Ureter (tissue), 1 donor: Measurements from ENCODE around the gene MUS81. TPM values are rescaled to one million over a fixed set of nuclear protein-coding genes. Genes with fewer than 3 reads are reported as not detected.
A peak's percentile ranks its signal among the peaks of the same experiment; 100 is the strongest.
"Not testable (repeated sequence)": the region's sequence is repeated elsewhere in the genome, so short reads cannot be mapped to it uniquely, and the experiment has no call there.

ENCODE experiments used
- DNase-seq: peaks from one replicate; pipeline ENCODE4 v3.0.0-alpha.2; 2020; ENCODE audit warnings: low spot score
- total RNA-seq: library from RNA; stranded (reverse); gene quantifications from one replicate; pipeline ENCODE4 v1.2.4, GENCODE V29; 2023
- donor health status: DM: yes; HTN: yes; CAD: no.

MUS81 gene, protein sequence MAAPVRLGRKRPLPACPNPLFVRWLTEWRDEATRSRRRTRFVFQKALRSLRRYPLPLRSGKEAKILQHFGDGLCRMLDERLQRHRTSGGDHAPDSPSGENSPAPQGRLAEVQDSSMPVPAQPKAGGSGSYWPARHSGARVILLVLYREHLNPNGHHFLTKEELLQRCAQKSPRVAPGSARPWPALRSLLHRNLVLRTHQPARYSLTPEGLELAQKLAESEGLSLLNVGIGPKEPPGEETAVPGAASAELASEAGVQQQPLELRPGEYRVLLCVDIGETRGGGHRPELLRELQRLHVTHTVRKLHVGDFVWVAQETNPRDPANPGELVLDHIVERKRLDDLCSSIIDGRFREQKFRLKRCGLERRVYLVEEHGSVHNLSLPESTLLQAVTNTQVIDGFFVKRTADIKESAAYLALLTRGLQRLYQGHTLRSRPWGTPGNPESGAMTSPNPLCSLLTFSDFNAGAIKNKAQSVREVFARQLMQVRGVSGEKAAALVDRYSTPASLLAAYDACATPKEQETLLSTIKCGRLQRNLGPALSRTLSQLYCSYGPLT
- total RNA-seq = 61.7 TPM

DNA sequence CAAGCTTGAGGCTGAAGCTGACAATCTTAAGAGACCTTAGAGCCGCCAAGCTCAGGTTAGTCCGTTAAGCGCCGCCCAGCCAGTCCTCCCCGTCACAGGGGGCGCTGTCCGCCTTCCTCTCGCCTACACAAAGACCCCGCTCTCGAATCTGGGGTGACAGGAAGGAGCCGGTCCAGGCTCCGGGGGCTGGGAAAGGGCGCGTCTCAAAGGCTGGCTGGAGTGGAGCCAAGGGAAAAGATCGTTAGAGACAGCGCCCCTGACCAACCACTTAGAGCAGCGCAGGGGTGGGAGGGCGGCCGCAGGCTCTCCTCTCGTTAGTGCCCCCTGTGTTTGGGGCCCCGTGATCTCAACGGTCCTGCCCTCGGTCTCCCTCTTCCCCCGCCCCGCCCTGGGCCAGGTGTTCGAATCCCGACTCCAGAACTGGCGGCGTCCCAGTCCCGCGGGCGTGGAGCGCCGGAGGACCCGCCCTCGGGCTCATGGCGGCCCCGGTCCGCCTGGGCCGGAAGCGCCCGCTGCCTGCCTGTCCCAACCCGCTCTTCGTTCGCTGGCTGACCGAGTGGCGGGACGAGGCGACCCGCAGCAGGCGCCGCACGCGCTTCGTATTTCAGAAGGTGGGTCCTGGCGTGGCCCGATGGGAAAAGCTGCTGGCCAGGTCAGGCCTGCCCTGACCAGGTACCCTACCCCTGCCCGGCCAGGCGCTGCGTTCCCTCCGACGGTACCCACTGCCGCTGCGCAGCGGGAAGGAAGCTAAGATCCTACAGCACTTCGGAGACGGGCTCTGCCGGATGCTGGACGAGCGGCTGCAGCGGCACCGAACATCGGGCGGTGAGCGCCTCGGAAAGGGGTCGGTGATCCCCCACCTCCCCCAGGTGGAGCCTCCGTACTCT is at the start of gene MUS81:
Gene MUS81, plus strand, starts transcription at position 156 of the 887 bp plus-strand sequence. Its CDS starts 321 bp downstream, at position 477.
- peak; percentile 99 for DNase-seq

DNA sequence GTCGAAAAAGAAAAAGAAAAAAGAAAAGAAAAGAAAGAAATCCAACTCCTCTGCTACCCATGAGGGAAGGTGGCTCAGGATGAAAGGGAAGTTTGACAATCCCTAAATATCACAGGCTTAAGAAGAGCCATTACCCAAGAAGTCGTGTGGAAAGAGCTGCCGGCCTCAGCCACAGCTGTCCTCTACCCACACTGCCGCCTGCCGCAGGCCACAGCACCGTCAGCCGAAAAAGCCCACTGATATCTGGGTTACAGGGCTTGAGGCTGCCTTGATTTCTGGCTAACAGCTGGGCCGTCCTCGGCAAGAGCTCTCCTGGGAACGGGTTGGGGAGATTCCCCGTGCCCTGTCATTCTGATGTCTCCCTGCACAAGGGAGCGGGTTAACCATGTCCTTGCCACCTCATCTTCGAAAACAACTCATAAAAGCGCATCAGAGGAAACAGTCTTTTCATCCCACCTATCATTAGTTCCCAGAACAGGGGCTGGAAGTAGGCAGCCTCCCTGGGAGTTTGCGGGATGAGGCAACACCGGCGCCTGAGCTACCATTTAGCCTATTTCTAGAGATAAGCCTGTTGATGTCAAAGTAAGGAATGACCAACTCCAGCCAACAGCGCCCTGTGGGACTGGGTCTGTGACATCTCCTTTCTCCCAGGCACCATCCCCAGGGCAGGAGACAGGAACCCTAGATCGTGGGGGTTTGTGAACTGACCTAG is 48.3 kb upstream of the MUS81 start:
- no peak for DNase-seq

DNA sequence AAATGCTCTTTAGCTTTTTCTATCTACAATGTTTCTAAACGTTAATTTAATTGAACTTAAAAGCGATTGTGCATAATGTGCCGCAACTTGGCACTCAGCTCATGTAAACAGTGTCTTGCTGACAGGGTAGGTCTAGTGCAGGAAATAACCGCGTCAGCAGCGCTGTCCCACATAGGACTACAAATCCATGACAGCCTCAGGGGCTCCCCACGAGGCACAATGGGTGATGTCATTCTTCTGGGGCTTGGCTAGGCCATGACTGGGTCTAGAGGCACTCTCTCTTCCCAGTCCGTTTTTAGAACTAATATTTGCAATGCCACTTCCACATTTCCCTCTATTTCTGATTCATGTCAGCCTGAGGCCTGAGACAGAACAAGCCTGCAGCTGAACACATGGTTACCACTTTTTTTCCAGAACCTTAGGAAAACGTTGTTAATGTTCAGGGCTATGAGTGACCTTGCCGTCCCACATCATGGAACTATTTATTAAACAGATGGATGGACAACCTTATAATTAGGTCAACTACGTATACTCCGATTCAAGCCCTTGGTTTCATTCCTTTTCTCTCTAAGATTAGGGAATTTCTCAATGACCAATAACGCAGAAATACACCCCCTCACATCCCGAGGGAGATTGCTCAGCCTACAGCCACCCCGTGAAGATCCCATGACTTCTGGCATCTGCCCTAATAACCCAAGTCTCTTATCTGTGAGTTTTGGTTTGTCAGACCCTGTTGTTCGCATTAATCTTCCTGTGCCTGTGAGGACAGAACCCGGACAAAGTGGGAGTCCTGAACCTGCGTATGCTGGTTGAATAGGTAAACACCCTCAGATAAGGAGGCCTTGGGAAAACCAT is 45.9 kb upstream of the MUS81 start:
- no peak for DNase-seq

DNA sequence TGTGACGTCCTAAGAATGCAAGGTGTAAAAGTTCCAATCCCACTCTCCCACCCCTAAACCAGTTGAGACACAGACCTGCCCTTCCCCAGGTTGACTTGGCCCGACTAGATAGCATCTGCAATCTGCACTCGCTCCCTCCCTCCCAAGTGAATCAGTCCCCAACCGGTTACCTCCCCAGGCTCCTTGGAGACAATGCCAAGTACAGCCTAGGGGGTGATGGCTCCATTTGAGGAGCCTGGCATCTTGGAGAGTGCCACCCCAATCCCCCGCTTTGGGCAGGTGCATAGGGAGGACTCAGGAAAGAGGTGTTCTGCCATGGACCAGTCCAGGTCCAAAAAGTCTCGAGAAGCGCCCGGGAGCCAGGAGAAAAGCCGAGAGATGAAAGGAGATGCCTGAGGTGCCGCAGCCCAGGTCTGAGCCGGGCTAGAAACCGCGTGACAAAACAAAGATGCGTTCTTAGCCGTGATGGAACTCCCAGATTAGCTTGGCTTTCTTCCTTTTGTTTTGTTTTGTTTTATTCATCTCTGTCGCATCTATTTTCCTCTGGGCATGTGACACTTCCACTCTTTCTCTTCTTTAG is 45.2 kb upstream of the MUS81 start:
- no peak for DNase-seq

DNA sequence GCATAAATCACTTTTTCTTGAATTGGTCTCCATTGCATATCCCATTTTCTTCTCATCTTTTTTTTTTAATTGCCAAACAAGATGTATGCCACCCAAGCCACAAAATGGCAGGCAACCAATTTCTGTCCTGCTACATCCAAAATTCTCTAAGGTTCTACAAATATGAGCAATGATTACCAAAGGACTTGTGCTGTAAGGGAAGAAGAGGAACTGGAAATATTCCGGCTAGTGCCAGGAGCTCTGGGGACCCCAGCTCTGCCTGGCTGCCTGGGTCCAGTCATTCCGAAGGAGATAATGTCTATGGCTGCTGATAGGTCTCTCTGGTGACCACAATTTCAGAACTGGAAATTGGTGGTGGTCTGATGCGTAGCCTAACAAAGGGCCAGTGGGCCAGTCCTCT is 43.5 kb upstream of the MUS81 start:
- DNase-seq = no peak

DNA sequence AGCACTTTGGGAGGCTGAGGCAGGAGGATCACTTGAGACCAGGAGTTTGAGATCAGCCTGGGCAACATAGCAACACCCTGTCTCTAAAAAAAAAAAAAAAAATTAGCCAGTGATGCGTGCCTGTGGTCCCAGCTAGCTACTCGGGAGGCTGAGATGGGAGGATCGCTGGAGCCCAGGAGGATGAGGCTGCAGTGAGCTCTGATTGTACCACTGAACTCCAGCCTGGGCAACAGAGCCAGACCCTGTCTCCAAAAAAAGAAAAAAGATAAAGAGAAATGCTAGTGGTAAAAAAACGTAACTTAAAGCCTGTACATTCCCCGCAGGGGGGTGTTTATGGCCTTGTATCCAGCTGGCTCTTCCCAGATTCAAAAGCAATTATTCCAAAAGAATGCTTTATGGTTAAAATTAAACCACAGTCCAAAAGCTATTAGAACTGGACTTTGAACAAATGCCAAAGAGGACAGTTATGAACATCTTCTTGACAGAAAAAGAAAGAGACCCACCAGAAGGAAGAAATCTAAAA is 42.9 kb upstream of the MUS81 start:
- no peak for DNase-seq

DNA sequence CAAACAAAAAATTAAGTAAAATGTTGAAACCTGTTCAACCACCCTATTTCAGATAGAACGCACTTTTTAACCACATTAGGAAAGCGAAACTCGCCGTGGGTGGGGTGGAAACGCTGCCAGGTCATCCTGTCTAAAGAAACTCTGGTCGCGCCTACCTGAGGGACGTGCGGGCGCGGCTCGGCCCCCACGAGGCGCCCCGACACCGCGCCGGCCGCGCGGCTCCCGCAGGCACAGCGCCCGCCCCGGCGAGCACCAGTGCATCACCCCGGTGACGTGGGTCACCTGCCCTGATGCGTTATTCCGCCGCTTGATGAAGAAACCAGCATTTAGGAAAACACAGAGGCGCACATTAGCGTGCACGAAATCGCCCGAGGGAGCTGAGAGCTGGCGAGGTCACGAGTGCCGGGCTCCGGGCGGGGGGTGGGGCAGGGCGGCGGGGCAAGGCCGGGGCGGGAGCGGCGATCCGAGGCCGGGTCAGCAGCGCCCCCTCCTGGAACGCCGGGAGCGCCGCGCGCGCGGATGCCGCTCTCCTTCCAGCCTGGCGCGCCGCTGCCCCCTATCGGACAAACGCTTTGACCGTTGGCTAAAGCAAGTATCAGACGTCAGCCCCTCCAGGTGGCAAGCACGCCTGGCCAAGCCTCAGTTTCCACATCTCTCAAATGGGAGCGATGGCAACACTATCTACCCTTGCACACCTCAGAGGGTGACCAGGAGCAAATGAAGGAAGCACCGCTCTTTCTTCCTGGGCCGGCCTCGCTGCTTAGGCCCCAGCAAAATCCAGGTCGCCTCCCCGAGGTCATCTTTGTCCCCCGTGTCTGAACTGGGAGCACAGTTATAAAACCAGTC is 42.2 kb upstream of the MUS81 start:
- peak; percentile 94 for DNase-seq

DNA sequence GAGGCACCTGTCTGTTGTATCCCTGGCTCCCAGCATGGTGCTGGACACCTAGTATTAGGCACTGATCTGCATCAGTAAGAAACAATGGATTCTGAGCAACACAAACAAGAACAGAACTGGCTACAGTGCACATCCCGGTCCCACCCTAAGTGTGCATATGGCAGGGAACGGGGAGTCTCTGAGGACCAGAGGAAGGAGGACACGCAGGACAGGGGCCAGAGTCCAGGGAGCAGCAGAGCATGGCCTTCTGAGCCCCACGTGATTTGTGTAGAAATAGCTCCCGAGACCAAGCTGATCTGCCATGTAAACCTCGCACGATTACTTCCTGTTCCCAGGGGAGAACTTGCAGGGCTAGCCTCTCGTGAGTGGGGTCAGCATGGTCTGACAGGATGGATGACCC is 39.1 kb upstream of the MUS81 start:
- no peak for DNase-seq

DNA sequence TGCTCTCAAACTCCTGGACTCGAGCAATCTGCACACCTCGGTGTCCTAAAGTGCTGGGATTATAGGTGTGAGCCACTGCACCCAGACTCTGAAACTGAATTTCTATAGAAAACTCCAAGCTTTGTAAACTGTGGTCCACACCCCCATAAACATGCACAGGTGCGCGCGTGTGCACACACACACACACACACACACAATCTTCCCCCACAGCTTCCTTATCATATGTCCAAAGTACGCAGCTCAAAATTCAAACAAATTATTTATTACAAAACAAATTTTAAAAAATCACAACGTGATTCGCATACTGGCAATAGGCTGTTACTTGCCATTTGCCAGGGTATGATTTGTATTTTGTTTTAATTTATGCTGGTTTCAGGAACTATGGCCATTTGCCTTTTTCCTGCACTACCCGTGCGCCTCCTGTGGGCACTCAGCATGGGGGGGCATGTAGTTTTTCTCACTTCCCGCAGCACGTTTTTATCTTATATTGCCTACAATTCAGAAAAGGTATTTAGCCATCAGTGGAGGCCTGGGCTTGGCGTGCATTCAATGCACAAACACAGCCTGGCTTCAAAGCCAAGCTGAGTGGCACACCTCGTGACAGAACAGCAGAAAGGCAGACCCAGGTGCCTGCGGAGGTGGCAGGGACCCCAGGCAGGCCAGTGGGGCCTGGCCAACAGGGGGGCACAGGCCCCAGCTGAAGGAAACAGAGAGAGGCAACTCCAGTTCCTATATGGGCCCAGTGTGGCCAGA is 37.3 kb upstream of the MUS81 start:
- no peak for DNase-seq

DNA sequence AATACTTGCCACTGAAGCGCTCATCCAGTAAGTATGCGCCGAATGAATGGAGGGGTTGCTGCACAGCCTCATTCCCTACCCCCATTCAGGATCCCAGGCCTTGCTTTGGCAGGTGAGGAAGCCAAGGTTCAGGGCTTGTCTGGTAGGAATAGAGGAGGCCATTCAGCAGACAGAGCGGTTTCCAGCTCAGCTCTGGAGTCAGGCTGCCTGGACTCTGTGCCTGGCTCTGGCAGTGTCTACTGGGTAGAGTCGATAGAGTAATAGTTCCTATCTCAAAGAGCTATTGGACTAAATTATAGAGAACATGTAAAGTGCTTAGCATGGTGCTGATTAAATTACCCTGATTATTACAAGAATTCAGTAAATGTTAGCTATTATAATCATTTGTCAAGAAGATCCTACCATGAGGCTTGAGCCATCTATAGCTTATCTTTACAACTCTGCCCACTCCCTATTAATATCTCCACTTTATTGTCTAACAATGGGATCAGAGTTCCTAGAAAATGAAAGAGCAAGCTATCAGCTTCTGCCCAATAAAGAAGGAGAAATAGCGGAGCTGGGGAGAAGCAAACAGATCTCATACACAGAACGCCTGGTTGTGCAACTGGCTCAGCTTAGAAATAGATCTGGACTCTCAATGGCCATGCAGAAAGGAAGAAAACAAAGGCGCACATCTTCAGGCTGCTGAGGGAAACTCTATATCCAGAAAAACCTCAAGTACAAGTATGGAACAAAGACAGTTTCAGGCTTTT is 33.1 kb upstream of the MUS81 start:
- no peak for DNase-seq

DNA sequence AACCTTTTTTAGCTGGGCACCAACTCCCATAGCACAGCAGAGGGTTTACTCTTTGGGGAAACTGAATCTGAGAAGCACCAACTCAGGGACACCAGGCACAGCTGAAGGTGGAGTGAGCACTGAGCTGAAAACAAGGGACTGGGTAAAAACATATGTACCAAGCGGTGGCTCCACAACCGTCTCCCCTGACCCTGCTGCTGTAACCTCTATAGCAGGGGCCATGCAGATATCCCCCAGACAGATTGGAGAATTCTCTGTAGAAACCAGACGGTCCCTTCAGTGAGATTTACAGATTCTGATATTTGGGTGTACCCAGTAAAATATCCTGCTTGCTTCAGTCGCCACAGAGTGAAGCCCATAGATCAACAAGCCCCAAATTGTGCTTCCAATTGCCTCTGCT is 30.8 kb upstream of the MUS81 start:
- DNase-seq = no peak

DNA sequence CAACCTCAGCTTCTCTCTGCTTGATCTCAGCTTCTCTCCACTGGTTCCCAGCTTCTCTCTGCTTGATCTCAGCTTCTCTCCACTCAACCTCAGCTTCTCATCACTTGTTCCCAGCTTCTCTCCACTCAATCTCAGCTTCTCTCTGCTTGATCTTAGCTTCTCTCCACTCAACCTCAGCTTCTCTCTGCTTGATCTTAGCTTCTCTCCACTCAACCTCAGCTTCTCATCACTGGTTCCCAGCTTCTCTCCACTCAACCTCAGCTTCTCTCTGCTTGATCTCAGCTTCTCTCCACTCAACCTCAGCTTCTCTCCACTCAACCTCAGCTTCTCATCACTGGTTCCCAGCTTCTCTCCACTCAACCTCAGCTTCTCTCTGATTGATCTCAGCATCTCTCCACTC is 28.0 kb upstream of the MUS81 start:
- DNase-seq = not testable (repeated sequence)

DNA sequence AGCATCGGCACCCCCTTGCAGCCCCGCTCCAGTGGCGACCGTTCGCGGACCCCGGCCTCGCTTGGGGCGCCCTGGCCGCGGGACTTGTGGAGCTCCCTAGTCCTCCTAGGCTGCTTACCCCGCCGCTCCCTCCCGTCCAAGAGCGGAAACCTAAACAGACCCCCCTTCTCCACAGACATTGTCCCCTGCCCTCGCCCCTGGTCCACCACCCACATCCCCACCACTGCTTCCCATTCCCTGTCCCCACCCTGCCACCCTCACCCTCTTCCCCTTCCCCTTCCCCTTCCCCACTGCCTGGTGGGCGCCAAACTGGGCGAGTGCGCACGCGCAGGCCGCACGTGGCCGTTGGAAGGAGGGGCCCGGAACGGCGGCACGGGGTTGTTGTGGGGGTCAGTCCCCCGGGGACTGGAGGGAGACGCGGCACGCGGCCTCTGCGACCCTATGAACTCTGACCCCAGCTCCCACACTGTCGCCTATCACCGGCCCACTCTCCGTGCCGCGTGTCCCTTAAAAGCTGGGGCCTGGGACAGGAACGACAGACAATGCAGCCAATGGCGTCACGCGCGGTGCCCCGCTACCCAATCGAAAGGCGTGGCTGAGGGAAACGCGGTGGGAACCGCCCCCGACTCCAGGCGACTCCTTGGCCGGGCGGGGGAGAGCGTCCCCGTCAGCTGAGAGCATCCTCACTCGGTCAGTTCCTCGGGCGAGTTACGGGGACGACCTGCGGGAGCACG is 26.8 kb upstream of the MUS81 start, which contains the start of gene SNX32:
Gene SNX32, plus strand, starts transcription at position 667 of the 734 bp plus-strand sequence. CDS start 103 bp downstream, outside the sequence.
- DNase-seq = peak; percentile 96

DNA sequence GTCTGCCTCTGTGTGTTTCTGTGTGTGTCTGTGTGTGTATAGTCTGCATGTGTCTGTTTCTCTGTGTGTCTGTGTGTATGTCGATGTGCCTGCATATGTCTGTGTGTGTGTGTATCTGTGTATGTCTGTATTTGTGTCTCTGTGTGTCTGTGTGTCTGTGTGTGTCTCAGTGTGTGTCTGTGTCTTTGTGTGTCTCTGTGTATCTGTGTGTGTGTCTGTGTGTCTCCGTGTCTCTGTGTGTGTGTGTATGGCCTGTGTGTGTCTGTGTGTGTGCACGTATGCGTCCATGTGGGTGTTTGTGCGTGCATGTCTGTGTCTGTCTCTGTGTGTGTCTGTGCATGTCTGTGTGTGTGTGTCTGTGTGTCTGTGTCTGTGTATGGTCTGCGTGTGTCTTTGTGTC is 26.0 kb upstream of the MUS81 start:
- no peak for DNase-seq

DNA sequence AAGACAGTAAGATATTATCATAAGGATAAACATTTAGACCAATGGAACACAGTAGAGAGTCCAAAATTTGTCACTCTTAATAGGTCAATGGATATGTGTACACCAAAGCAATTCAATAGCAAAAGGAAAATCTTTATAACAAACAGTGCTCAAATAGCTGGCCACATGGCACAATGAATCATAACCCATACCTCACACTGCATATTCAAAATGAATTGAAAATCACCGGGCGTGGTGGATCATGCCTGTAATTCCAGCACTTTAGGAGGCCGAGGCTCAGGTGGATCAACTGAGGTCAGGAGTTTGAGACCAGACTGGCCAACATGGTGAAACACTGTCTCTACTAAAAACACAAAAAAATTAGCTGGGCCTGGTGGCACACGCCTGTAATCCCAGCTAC is 18.1 kb upstream of the MUS81 start:
- DNase-seq = no peak

DNA sequence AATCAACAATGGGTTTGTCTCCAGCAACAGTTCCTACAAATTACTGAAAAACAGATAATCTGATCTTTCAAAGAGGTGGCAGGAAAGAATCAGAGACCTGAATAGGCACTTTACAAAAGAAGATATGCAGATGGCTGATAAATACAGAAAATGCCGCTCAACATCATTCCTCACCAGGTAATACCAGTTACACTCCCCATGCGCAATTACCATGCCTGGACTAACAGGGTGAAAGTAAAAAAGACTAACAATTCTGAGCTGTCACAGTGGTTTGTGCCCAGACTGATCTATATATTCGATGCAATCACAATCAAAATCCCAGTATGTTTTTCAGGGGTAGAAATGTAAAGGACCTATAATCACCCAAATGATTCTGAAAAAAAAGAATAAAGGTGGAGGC is 16.4 kb upstream of the MUS81 start:
- no peak for DNase-seq

DNA sequence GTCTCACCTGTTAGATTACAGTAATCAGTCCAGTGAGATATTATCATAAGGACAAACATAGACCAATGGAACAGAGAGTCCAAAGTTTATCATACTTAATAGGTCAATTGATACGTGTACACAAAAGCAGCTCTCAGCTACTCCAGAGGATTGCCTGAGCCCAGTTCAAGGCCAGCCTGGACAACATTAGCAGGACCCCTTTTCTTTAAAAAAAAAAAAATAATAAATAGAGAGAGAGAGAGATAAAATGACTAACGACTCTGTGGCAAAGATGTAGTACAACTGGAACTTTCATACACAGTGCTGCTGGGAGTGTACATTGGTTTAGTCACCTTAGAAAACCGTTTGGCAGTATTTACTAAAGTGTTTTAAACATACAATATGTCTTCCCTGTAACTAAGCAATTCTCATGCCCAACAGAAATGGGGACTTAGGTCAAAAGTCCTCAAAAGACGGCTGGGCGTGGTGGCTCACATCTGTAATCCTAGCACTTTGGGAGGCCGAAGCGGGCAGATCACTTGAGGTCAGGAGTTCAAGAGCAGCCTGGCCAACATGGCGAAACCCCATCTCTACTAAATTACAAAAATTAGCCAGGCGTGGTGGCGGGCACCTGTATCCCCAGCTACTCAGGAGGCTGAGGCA is 15.9 kb upstream of the MUS81 start:
- no peak for DNase-seq
